ENCODE data around the gene DLL4. TPM values are rescaled to one million over a fixed set of nuclear protein-coding genes. Genes with fewer than 3 reads are reported as not detected.

DLL4 gene
- total RNA-seq, 1 donor from 2014 or later: not detected

DNA sequence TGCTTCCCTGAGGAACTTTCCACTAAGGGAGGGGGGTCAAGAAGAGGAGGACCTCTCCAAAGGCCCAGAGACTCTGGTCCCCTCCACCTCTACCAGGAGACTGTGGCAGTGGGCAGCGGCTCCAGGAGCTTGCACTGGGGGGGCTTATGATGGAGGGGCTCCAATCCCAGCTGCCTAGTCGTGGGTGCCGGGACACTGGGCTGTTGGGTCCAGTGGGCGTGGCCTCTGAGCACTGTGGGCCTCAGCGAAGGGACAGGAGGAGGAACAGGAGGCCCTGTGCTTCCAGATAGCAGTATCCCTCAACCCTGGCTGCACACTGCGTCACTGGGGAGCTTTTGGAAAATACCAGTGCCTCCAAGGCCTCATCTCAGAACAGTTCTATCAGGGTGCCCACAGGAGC lies 13.5 kb upstream of the DLL4 start:
- TF ChIP-seq, protein P1, sequence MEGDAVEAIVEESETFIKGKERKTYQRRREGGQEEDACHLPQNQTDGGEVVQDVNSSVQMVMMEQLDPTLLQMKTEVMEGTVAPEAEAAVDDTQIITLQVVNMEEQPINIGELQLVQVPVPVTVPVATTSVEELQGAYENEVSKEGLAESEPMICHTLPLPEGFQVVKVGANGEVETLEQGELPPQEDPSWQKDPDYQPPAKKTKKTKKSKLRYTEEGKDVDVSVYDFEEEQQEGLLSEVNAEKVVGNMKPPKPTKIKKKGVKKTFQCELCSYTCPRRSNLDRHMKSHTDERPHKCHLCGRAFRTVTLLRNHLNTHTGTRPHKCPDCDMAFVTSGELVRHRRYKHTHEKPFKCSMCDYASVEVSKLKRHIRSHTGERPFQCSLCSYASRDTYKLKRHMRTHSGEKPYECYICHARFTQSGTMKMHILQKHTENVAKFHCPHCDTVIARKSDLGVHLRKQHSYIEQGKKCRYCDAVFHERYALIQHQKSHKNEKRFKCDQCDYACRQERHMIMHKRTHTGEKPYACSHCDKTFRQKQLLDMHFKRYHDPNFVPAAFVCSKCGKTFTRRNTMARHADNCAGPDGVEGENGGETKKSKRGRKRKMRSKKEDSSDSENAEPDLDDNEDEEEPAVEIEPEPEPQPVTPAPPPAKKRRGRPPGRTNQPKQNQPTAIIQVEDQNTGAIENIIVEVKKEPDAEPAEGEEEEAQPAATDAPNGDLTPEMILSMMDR (IDR thresholded peaks at IDR 0.05): no peak
- Mint-ChIP-seq H3K27ac (no peak overlapping the region), H3K4me3 (no peak overlapping the region), H3K27me3 (no peaks in the 10 kb centered on the region), H3K9me3 (no peaks in the 10 kb centered on the region), H3K36me3 (ENCODE audit: low read depth) (no peaks in the 10 kb centered on the region), H3K4me1 (peaks cover 4% of the 10 kb centered on the region)
- no peak for DNase-seq
- intact Hi-C loops (cut with micrococcal nuclease): no loop called here
- POLR2A ChIA-PET: no interaction called here
- no peak for ATAC-seq (ENCODE audit: low read depth)
- CTCF ChIA-PET: no interaction called here

DNA sequence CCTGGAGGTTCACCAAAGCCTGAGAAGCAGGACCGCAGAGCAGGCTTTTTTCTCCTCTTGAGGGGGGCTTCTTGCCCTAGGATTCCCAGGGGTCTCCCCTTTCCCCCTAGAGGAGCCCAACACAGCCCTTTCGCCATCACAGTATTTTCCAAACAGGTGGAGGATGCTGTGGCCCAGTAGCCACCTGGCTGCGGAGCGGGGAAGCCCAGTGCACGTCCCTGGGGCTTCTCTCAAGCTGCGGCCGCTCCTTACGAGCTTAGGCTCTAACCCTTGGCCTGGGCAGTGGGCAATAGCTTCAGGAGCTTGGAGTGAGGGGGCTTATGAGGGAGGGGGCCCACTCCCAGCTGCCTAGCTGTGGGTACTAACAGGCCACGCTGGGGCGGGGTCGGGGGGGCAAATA lies 11.6 kb upstream of the DLL4 start:
- no peak for DNase-seq
- ATAC-seq (ENCODE audit: low read depth): no peak
- TF ChIP-seq, protein P1 (IDR thresholded peaks at IDR 0.05): no peak
- H3K4me3 Mint-ChIP-seq: no peak overlapping the region
- CTCF ChIA-PET: no interaction called here
- intact Hi-C loops (cut with micrococcal nuclease): no loop called here
- no peaks in the 10 kb centered on the region for H3K27me3 Mint-ChIP-seq
- POLR2A ChIA-PET: interaction anchor here (0.8 kb wide), 1 partner anchor 9 kb away, joined by 5 read pairs; no protein-coding TSS in a partner anchor
- no peak overlapping the region for H3K27ac Mint-ChIP-seq
- H3K36me3 Mint-ChIP-seq (ENCODE audit: low read depth): no peaks in the 10 kb centered on the region
- no peaks in the 10 kb centered on the region for H3K9me3 Mint-ChIP-seq
- no peaks in the 10 kb centered on the region for H3K4me1 Mint-ChIP-seq

DNA sequence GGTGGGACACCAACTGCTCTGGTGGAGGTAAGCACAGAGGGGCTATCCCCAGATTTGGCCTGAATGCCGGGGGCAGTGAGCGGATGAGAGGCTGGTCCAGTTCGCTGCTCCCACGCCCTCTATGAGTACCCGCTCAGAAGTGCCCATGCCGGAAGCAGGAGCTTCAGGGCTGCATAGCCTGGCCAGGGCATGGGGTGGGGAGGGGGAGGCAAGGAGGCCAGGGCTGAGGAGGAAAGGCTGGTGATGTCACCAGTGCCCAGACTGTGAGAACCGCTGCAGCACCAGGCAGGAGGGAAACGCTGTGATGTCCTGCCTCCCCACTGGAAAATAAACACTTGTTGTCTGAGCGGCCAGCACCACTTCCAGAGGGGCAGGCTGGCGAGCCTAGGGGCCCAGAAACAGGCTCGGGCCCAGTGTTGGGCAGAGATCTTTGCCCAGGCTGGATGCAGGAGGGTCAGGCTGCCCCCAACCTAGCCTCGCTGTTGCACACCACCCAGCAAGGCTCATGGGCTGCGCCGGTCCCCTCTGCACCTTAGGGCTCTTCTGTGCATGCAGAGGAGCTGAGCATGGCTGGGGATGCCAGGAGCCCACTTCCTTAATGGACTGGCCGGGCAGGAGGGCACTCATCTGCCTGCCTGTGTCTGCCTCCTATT lies 10.9 kb upstream of the DLL4 start:
- TF ChIP-seq, protein P1 (IDR thresholded peaks at IDR 0.05): no peak
- no peaks in the 10 kb centered on the region for H3K36me3 Mint-ChIP-seq (ENCODE audit: low read depth)
- ChIA-PET CTCF (no interaction called here), POLR2A (interaction anchor here (0.8 kb wide), 1 partner anchor 10 kb away, joined by 5 read pairs; no protein-coding TSS in a partner anchor)
- H3K4me3 Mint-ChIP-seq: no peak overlapping the region
- DNase-seq (no peak), ATAC-seq (ENCODE audit: low read depth) (no peak)
- no peaks in the 10 kb centered on the region for H3K27me3 Mint-ChIP-seq
- no peaks in the 10 kb centered on the region for H3K4me1 Mint-ChIP-seq
- H3K9me3 Mint-ChIP-seq: no peaks in the 10 kb centered on the region
- intact Hi-C loops (cut with micrococcal nuclease): no loop called here
- H3K27ac Mint-ChIP-seq: no peak overlapping the region

DNA sequence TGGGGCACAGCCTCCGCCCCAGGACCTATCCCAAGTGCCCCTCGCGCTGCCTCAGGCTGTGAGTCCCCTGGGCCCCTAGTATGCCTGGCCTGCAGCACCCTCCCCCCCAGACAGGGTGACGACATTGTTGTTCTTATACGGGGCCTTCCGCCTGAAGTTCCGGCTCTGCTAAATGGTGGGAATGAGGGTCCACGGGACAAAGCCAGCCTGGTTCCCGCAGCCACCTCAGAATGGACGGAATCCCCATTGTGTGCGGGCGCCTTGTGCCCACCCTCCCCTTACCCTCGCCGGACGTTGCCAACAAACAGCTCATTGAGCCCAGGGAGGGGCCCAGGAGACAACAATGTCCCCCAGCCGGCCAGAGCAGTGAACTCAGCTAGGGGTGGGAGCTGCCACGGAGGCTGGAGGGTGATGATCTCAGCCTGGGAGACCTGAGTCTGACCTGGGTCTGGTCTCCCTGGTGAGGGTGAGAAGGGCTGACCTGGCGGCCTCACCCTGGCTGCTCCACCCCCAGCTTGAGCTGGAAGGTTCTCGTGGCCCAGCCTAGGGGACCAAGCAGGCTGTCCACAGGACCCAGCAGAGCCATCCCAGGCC lies 10.2 kb upstream of the DLL4 start:
- TF ChIP-seq, protein P1 (IDR thresholded peaks at IDR 0.05): no peak
- ChIA-PET POLR2A (no interaction called here), CTCF (interaction anchor here (1.8 kb wide), 1 partner anchor 14 kb away, joined by 5 read pairs; no protein-coding TSS in a partner anchor)
- H3K27ac Mint-ChIP-seq: no peak overlapping the region
- DNase-seq (no peak), ATAC-seq (ENCODE audit: low read depth) (no peak)
- no peaks in the 10 kb centered on the region for H3K27me3 Mint-ChIP-seq
- intact Hi-C loops (cut with micrococcal nuclease): no loop called here
- no peaks in the 10 kb centered on the region for H3K36me3 Mint-ChIP-seq (ENCODE audit: low read depth)
- no peaks in the 10 kb centered on the region for H3K4me1 Mint-ChIP-seq
- H3K4me3 Mint-ChIP-seq: no peak overlapping the region
- no peaks in the 10 kb centered on the region for H3K9me3 Mint-ChIP-seq

DNA sequence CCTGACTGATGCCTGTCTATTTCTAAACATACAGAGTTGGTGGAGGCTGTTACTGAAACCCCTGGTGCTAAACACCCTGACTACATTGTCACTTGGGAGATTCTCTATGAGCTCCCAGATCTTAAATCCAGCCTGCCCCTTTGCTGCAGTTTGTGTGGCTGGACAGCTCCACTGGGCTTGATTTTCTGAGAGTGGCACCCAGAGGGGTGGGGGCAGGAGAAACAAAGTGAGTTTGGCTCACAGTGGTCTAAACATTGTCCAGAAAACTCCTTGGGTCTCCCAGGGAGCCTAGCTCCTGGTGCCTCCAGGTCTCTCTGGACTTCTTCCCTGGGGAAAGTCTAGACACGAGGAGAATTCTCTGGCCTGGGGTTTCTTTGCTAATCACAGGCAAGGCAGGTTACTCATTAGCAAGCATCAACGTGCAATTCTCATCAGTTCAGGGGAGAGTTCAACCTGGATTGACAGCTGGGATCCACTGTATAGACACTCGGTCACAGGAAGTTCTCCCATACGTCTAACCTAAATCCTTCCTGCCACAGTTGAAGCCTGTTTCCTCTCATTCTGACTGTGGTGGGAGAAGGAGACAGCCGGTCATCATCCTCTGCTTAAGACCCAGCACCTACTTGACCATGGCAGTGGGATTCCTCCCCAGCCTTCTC lies 7.1 kb upstream of the DLL4 start:
- DNase-seq: no peak
- ATAC-seq (ENCODE audit: low read depth): no peak
- intact Hi-C loops (cut with micrococcal nuclease): no loop called here
- no peaks in the 10 kb centered on the region for H3K36me3 Mint-ChIP-seq (ENCODE audit: low read depth)
- peaks cover 16% of the 10 kb centered on the region for H3K27me3 Mint-ChIP-seq
- POLR2A ChIA-PET: no interaction called here
- CTCF ChIA-PET: no interaction called here
- no peak overlapping the region for H3K4me3 Mint-ChIP-seq
- H3K27ac Mint-ChIP-seq: no peak overlapping the region
- H3K9me3 Mint-ChIP-seq: no peaks in the 10 kb centered on the region
- TF ChIP-seq, protein P1 (IDR thresholded peaks at IDR 0.05): no peak
- H3K4me1 Mint-ChIP-seq: peaks cover 18% of the 10 kb centered on the region
